Activated naive CD4-positive, alpha-beta T cell (primary cell): ENCODE measurements around the gene FAM81B.

Source experiments
- DNase-seq, 4 experiments: peaks; one replicate each; lab custom pipeline; 2025; lab: John Stamatoyannopoulos, UW

The FAM81B gene

GRCh38 chr5:95401626-95402025 is 10.5 kb downstream of the FAM81B start:
- no peak for DNase-seq

- DNase-seq: no peak
Measured at GRCh38 chr5:95403996-95404395, 12.8 kb downstream of the FAM81B start.

- no peak for DNase-seq
Measured at GRCh38 chr5:95406426-95407090, 15.4 kb downstream of the FAM81B start.

GRCh38 chr5:95410279-95410678 is 19.1 kb downstream of the FAM81B start:
- no peak for DNase-seq

GRCh38 chr5:95411474-95411873 is 20.3 kb downstream of the FAM81B start:
- no peak for DNase-seq

- DNase-seq: no peak
Measured at GRCh38 chr5:95414451-95414850, 23.3 kb downstream of the FAM81B start.

GRCh38 chr5:95417971-95418370 is 26.8 kb downstream of the FAM81B start:
- no peak for DNase-seq

- DNase-seq: no peak
Measured at GRCh38 chr5:95422838-95423237, 31.7 kb downstream of the FAM81B start.

- DNase-seq: no peak
Measured at GRCh38 chr5:95424016-95424415, 32.9 kb downstream of the FAM81B start.

GRCh38 chr5:95424526-95424925 is 33.4 kb downstream of the FAM81B start:
- no peak for DNase-seq

GRCh38 chr5:95426227-95426626 is 35.1 kb downstream of the FAM81B start:
- DNase-seq: no peak

GRCh38 chr5:95432779-95433178 is 41.6 kb downstream of the FAM81B start:
- DNase-seq: no peak

- no peak for DNase-seq
Measured at GRCh38 chr5:95439801-95440493, 48.8 kb downstream of the FAM81B start.

- no peak for DNase-seq
Measured at GRCh38 chr5:95440825-95441224, 49.7 kb downstream of the FAM81B start.

- no peak for DNase-seq
Measured at GRCh38 chr5:95441636-95442035, 50.5 kb downstream of the FAM81B start.

GRCh38 chr5:95445442-95445841 is 54.3 kb downstream of the FAM81B start:
- no peak for DNase-seq

GRCh38 chr5:95445995-95446394 is 54.8 kb downstream of the FAM81B start:
- DNase-seq: no peak

- no peak for DNase-seq
Measured at GRCh38 chr5:95446560-95447221, 55.5 kb downstream of the FAM81B start.

GRCh38 chr5:95447961-95448360 is 56.8 kb downstream of the FAM81B start:
- no peak for DNase-seq

GRCh38 chr5:95448789-95449188 is 57.6 kb downstream of the FAM81B start:
- DNase-seq: no peak

- no peak for DNase-seq
Measured at GRCh38 chr5:95449460-95449859, 58.3 kb downstream of the FAM81B start.

GRCh38 chr5:95454536-95454935 is 63.4 kb downstream of the FAM81B start:
- no peak for DNase-seq

GRCh38 chr5:95460665-95461064 is 69.5 kb downstream of the FAM81B start:
- DNase-seq: no peak
